Endometrial microvascular endothelial cells (primary cell): Measurements from ENCODE around the gene MAP3K7CL. TPM values are rescaled to one million over a fixed set of nuclear protein-coding genes. Genes with fewer than 3 reads are reported as not detected.

ENCODE experiments used
- in situ Hi-C: cut with HindIII; loops from 2 replicates; pipeline ENCODE4 v1.10.0; 2017; ENCODE audit warnings: low sequenced_read_pairs, low pct_unique_long_range_greater_than_20kb; ENCODE audit errors: inconsistent ontology term
- total RNA-seq: library from RNA; depleted of rRNA; stranded (reverse); fragments of >200 nt; gene quantifications from one replicate; pipeline ENCODE4 v1.2.3, GENCODE V29; 2015; ENCODE audit errors: inconsistent ontology term

The MAP3K7CL gene
- total RNA-seq, 1 donor from 2014 or later: 6.8 TPM

DNA sequence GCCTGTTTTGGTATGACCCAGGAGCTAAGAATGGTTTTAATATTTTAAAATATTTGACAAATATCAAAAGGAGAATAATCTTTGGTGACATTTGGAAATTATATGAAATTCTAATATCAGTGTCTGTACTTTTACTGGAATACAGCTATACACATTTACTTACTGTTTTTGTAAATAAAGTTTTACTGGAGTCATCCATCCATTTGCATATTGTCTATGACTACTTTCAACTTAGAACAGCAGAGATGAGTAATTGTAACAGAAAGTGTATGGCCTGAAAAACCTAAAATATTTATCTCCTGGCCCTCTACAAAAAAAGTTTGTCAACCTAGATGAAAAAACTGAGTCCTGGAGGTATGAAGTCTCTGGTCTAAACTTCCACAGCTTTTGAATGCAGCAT lies 5.8 kb upstream of the MAP3K7CL start:
- in situ Hi-C loops: no loop called here

GRCh38 chr21:29125191-29125590 lies 5.3 kb upstream of the MAP3K7CL start:
- in situ Hi-C loops: no loop called here

GRCh38 chr21:29125979-29126378 lies 4.5 kb upstream of the MAP3K7CL start:
- in situ Hi-C loops: no loop called here

DNA sequence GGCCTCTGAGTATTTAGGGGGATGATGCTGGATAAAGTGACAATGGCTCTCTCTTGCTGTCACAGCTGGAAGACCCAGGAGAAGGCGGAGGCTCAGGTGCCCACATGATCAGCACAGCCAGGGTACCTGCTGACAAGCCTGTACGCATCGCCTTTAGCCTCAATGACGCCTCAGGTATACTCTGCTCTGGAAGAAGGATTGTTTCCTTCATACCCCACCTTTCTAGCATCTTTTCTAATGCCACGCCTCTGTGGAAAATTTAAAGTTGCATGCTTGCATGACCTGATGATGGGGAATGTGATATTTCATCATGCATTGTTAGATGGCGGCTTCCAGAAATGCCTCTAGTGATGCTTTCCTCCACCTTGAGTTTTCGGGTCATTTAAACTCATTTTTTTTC lies 2.8 kb downstream of the MAP3K7CL start:
- in situ Hi-C loops: no loop called here

GRCh38 chr21:29133796-29134195 lies 3.4 kb downstream of the MAP3K7CL start:
- in situ Hi-C loops: no loop called here

DNA sequence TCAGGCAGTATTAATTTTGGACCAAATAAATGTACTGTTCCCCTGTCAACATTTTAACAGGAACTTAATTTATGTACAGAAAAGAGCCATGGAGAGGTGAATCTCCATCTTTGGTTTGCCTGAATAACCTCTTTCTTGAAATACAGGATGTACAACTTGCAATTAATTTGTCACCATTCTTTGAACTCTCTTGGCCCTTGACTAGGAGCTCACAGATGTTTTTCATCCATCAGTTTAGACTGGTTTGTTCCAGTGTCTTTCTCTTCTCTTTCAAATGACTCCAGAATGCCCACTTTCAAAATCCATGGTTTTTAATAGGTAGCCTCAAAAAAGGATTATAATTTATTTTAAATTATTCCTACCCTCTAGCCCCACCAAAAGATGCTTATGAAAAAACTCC lies 5.0 kb downstream of the MAP3K7CL start:
- in situ Hi-C loops: no loop called here

DNA sequence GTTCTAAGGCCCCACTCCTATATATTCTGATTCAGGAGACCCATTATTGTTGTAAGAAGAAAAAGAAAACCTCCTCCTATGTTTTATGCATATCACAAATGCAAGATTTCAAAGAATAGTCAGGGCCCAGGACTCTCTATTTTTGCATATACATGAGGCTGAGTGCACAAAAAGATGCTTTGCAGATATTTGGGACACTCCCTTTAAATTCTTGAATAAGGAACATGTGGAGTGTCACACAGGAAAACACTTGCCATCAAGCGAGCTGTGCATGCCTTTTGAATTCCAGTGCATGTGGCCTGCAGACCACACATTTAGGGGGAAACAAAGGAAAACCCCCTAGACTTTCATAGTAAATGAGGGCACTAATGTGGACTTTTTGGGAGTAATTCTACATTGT lies 5.6 kb downstream of the MAP3K7CL start:
- in situ Hi-C loops: no loop called here

- in situ Hi-C loops: no loop called here
These were observed 14.4 kb downstream of the MAP3K7CL start for GRCh38 chr21:29144736-29145353.

GRCh38 chr21:29145354-29145782 lies 14.9 kb downstream of the MAP3K7CL start:
- in situ Hi-C loops: no loop called here

DNA sequence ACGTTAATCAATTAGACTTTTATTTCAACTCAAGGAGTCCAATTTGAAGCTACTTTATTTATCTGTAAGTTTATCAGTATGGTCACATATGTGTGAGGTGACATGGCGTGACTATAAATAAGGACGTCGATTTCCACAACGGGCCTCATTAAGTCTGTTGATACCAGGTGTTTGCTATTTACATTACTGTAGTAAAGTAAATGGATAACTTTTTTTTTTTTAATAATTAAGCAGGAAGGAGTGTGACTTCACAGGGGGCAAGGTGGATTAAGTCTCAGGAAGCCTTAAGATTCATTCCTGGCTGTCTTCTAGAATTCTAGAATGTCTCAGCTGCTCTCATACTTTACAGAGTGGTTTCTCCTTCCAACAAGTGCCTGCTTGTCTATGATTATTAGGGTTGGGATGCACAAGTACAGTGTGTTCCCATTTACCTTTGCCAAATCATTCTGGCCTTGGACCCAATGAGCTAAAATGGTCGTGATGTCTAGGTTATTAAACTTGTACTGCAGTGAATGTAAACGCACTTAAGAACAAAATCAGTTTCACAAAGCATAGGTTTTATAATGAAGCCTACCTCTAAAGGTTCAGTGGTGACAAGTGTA lies 15.5 kb downstream of the MAP3K7CL start:
- in situ Hi-C loops: no loop called here

DNA sequence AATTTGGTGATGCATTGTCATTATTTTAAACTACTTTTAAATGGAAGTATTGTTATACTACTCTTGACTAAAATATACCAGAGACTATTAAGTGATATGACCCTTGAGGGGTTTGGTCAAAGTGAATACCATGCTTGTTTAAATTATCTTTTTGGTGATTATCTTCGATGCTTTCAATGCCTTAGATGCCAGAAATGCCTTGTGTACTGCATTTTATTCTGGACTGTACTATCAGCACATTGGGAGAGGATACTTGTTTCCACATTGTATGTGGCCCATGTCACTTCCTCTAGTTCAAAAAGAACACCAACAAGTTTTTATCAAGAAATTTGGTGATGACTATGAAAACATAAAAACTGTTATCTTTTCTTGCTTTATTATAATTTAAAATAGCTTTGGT lies 16.3 kb downstream of the MAP3K7CL start:
- in situ Hi-C loops: no loop called here

DNA sequence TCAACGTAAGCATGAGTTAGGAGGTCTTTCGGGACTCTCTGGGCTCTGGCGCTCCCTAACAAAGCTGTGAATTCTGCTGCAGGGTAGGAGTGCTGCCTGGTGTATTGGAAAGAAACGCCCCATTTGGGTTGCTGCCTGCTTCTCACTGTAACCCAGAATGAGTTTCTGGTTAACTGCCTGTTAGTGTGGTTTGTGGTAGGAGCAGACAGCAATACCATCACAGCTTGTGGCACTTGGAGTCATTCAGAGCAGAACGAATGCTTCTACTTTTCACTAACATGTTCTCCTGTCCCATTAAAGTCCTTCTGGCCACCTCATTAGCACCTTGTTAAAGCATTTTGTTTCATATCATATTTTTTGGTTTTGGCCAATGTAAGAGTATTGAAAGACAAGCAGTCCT lies 18.1 kb downstream of the MAP3K7CL start:
- in situ Hi-C loops: no loop called here

DNA sequence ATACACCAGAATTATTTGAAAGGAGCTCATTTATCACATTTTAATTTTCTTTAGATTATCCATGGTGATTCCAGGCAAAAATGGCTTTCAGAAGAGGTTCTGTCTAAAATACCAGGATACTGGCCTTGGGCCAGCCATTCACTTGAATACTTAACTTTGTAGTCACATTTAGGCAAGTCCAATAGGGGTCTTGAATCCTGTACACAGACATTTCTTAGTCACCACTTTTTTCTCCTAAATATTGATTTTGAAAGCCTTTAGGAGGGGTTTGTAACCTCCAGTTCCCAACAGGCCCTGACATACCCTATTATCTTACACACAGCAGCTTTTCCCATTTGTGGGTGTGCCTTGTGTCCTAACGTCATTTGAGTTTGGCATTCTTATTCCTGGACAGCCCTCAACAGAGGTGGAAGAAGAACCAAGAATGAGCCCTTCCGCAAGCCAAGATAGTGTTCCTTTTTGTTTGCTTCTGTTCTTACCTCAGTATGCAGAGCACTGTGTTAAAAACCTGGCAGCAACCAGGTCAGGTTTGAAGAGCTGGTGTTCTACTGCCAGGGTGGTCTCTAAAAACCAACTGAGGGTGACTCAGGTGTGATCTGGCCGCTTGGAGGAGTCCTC lies 19.5 kb downstream of the MAP3K7CL start:
- in situ Hi-C loops: no loop called here

DNA sequence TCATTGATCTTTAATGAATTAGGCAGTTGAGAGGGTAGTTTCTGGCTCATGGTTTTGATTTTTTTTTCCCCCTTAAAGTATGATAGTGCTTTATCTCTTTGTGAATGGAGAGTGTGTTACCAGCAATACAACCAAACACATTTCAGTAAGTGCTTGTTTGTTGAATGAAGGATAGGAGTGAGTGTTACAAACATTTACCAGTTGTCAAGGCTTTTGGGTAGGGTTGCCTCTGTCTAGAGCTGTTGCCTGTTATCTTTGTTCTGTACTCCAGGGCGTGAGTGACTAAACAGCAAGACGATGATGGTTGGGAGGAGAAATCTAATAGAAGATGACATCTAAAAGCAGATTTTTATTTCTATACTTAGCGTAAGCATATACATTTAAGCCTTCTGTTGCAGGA lies 21.5 kb downstream of the MAP3K7CL start:
- in situ Hi-C loops: no loop called here

DNA sequence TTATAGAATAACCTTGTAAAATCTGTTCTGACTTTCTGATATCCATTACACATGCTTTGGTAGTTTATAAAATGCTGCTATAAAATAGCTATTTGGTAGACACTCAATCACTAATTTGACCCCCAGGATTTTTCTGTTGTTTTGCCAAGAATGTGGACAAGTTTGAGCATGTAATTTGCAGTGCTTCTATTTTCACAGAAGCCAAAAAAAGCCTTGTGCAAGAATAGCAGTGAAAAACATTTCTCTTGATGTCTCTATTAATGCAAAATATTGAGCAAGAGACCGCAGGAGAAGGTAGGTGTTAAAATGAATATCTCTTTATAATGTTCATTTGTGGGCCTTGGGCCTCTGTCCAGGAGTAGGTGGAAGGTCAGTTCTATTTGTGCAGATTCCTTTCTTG lies 22.5 kb downstream of the MAP3K7CL start:
- in situ Hi-C loops: no loop called here

- in situ Hi-C loops: no loop called here
These were observed 23.8 kb downstream of the MAP3K7CL start for GRCh38 chr21:29154270-29154669.

DNA sequence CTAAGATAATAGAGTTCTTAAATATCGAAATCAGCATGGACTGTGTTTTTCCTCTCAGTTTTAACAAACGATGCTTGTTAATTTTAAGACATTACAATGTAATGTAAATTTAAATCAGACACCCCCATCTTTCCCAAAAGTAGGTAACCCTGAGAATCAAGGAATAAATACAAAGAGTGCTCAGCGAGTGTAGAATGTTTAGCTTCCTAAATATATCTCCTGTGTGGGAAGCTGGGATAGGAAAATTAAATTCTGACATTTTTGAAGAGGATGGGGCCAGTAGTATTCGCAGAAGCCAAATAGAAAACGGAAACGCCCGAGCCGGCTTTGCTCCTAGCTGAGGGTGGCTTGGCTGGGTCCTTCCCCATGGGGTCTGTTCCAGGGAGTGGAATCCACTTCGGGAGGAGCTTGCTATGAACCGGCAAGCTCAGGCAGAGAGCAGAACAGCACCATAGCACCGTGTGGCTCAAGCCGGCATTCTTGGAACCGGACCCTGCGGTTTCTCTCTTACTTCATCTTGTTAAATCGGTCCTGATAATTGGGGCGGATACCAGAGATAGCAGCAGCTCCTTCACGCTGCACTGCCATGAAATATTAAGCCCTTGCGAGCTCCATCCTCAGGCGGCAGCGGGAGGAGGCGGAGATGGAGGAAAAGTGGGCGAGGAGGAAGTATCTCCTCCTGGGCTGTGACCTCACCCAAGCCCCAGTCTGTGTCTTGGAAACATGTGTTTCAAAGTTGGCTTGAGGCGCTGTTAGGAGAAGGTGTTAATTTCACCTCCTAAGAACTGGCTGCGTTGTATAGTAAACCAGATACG lies 24.9 kb downstream of the MAP3K7CL start:
- in situ Hi-C loops: no loop called here

DNA sequence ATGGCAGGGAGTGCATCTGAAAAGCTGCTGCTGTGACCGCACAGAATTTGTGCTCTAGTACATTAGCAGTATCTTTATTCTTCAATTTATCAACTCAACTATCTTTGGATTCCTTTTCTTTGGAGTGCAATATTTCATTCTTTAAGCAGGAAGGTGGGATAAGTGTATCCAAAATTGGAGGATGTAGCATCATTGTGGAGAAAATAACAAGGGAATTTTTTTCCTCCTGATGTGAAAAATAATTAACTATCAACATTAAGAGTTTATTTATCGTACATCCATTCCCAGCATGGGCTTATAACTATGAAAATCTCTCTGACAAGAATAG lies 25.5 kb downstream of the MAP3K7CL start:
- in situ Hi-C loops: no loop called here

GRCh38 chr21:29157080-29157479 lies 26.6 kb downstream of the MAP3K7CL start:
- in situ Hi-C loops: no loop called here

DNA sequence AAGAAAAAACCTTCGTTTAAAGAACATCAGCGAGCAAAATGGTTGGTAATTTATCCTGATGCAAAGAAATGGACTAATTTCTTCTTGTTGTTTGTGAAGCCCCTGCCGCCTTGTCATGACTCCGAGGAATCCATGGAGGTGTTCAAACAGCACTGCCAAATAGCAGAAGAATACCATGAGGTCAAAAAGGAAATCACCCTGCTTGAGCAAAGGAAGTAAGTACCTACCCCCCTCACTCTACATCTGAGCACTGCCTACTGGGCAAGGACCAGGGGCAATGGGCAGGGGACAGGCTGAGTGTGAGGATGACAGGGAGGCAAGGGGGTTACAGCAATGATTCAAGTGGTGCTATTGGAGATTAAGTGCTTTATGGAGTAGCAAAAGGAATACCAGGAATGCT lies 29.4 kb downstream of the MAP3K7CL start:
- in situ Hi-C loops: no loop called here
